GOT3 (cell line): ENCODE measurements around the gene CREB3L1.
"Not testable (repeated sequence)": the region's sequence is repeated elsewhere in the genome, so short reads cannot be mapped to it uniquely, and the experiment has no call there.

Experiments
- DNase-seq: peaks from one replicate; lab custom pipeline; 2025; ENCODE audit warnings: mixed read lengths; lab: John Stamatoyannopoulos, UW

Gene CREB3L1

DNA sequence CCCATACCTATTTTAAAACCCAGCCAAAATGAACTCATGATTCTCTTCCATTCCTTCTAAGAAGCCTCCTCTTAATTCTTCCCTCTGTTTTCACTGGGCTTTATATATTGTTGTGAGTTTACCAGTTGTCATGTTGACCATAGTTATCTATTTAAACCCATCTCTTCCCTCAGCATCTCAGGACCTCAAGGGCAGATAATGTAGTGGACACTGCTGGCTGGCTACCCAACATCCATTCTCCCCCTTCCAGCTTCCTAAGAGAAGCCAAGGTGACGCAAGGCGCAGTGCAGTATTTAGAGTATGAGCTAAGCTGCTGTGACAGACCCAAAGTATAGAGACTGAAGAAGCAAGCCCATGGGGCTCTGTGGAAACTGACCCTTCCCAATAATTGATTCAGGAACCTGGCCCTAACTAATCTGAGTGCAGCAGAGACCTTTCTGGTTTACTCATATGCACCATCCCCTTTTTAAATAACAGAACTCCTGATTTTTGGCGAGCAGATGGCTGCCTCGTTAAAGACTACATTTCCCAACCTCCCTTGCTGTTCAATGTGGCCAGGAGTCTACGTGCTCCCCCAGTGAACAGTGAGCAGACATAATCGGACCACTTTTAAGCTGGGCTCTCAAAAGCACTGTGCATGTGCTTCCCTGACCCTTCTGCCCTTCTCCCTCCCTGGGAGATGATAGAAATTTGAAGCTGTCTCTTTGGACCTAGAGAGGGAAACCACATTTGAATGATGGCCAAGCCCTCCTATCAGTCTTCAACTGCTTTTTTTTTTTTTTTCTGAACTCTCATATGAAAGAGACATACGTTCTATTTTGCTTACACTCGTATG, 28.1 kb upstream of the CREB3L1 start:
- no peak for DNase-seq

DNA sequence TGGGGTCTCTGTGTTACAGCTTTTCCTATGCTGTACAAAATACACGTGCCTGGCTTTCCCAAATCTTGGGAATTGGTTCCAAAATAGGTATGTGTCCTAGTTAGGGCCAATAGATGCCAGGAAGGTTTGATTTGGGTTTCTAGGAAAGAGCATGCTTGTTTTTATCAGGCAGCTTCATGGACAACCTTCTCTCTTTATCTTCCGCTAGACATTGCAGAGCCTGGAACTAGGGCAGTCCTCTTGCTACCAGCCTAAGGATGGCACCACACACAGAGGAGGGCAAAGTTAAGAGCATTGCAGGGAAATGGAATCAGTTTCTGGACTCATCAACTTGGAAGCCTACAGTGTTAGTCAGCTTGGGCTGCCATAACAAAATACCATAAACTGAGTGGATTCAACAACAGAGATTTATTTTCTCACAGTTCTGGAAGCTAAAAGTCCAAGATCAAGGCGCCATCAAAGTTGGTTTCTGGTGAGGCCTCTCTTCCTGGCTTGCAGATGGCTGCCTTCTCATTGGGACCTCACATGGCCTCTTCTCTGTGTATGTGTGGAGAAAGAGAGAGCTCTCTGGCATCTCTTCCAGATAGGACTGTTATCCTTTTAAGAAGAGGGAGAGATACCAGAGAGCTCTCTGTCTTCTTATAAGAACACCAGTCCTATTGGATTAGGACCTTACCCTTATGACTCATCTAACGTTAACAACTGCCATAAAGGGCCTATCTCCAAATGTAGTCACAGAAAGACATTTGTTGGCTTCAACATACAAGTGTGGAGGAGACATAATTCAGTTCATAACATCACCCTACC, 27.3 kb upstream of the CREB3L1 start:
- DNase-seq = no peak

DNA sequence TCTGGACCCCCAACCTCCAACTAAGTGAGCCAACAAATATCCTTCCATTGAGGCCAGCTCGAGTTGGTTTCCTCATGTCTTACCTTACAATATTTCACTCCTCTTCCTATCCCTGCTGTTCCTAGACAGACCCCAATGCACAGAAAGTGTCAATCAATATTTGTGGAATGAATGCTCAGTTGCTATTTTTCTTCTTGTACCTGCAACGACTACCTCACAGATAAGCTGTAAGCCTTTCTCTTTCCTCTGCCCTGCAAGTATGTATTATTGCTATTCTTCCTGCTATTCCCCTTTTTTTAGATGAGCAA, 26.8 kb upstream of the CREB3L1 start:
- DNase-seq = no peak

- DNase-seq = no peak
Observed at GRCh38 chr11:46251954-46252353, 25.5 kb upstream of the CREB3L1 start.

- no peak for DNase-seq
Observed at GRCh38 chr11:46252373-46252914, 25.0 kb upstream of the CREB3L1 start.

DNA sequence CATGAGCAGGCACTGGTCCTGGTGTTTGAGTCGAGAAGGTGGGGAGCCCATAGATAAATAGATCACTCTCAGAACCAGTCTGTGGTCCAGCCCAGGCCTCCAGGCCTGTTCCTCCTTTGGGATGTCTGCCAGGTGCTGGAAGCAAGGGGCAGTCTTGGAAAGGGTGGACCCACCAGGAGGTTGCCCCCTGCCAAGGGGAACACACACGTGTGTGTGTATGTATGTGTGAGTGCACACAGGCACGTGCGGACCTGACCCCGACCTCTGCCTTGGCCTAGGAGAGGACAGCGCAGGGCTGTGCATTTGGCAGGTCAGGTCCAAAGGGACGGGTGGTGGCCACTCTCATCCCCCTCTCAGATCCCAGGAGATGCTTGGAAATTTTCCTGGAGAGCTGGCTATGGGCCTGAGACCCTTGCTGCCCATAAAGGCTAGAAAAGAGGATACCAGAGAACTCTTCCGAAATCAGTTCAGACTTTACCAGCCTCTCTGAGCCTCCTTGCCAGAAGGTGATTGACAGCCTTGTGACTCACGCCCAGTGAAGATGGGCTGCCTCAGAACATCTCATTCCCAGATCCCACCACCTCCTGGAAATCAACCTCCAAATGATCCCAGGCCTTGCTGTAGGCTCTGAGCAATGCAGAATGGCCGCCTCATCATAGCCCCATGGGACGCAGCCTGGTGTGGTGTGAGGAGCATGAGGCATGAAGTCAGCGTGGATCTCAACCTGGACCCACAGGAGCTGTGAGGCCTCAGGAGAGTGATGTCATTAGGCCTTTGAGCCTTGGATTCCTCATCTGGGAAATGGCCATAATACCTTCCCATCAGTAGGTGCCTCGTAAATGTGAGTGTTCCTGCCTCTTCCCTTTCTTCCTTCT, 24.0 kb upstream of the CREB3L1 start:
- DNase-seq = no peak

DNA sequence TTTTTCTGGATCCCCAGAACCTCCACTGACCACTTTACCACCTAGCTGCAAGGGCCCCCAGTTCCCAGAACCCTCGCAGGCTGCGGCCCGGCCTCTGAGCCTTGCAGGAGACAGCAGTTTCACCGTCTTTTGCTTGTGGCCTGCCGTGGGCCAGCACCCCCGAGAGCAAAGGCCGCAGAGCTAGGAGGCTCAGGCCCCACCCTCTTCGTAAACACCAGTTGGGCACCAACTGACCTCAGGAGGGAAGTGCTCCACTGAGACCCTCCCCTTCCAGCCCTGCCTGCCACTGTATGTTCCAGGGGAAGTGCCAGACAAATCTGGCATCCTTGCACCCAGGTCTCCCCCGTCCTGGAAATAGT, 23.4 kb upstream of the CREB3L1 start:
- no peak for DNase-seq

- no peak for DNase-seq
Observed at GRCh38 chr11:46256540-46257001, 20.9 kb upstream of the CREB3L1 start.

- DNase-seq = not testable (repeated sequence)
Observed at GRCh38 chr11:46259347-46259746, 18.1 kb upstream of the CREB3L1 start.

DNA sequence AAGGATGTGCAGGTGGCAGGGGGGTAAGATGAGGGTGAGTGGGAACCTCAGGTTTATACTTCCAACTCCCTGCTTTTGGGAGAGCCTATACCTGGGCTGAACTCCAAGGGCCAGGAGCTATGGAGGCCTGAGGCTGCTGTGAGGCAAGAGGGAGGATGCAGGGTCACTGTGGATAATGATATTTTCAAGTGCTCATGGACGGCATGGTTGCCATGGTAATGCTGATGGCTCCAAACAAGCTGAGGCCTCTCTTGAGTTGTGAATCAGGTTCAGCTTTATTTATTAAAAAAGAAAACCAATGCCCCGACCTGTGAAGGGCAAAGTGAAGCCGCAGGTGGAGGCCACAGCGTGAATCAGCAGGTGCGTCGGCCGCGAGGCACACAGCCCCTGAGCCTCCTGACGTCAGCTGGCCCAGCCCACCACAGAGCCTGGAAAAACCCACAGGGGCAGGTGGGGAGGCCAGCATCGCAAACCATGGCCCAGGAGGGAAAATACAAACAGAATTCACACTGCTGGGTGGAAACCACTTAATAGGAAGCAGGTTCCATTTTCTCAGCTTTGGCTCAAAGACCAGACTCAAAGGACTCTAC, 17.4 kb upstream of the CREB3L1 start:
- DNase-seq = no peak

- DNase-seq = no peak
Observed at GRCh38 chr11:46263120-46263519, 14.3 kb upstream of the CREB3L1 start.

DNA sequence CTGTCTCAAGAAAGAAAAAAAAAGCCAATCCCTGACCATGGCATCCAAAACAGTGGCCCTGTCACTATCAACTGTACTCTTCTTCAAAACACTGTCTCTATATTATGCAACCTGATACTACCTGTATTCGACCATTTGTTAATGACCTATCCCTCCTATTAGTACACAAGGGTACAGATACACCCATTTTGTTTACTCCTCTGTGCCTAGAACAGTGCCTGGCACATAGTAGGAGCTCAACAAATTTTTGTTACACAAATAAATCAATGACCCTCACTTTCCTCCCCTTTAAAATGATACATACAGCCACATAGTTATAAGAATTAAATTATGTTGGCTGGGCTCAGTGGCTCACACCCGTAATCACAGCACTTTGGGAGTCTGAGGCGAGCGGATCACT, 13.4 kb upstream of the CREB3L1 start:
- no peak for DNase-seq

GRCh38 chr11:46264976-46265375, 12.5 kb upstream of the CREB3L1 start:
- DNase-seq = no peak

GRCh38 chr11:46265764-46266163, 11.7 kb upstream of the CREB3L1 start:
- no peak for DNase-seq

DNA sequence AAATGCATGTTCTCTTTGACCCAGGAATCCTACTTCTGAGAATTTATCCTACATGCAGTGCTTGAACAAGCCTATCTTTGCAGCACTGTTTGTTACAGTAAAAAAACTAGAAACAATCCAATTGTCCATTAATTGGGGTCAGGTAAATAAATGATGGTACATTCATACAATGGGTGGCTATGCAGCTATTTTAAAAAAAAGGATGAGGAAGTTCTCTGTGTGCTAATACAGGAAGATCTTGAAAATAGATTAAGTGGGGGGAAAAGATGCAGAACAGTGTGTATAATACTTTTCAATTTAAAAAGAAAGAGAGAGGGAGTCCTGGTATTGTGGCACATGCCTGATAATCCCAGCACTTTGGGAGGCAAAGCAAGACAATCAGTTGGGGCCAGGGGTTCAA, 9.5 kb upstream of the CREB3L1 start:
- DNase-seq = no peak

- DNase-seq = no peak
Observed at GRCh38 chr11:46270684-46271083, 6.8 kb upstream of the CREB3L1 start.

GRCh38 chr11:46271407-46271806, 6.1 kb upstream of the CREB3L1 start:
- no peak for DNase-seq

GRCh38 chr11:46271875-46272815, 5.3 kb upstream of the CREB3L1 start:
- no peak for DNase-seq

- DNase-seq = no peak
Observed at GRCh38 chr11:46272816-46273427, 4.5 kb upstream of the CREB3L1 start.
